AG10803 (cell line): ENCODE results near the gene ITIH1.

Experiments used
- DNase-seq: peaks from one replicate; pipeline ENCODE4 v3.0.0; 2010; ENCODE audit warnings: low read depth
- H3K4me3 ChIP-seq: 2 replicates; pipeline ENCODE4 v1.5.1; 2011; ENCODE audit warnings: mild to moderate bottlenecking, low read length, control low read depth
- TF ChIP-seq, protein P1 (sequence below): conservative IDR thresholded peaks from 2 replicates; pipeline ENCODE4 v1.5.1; 2011; ENCODE audit warnings: mild to moderate bottlenecking, low read length, control low read depth, inconsistent platforms

The ITIH1 gene

DNA sequence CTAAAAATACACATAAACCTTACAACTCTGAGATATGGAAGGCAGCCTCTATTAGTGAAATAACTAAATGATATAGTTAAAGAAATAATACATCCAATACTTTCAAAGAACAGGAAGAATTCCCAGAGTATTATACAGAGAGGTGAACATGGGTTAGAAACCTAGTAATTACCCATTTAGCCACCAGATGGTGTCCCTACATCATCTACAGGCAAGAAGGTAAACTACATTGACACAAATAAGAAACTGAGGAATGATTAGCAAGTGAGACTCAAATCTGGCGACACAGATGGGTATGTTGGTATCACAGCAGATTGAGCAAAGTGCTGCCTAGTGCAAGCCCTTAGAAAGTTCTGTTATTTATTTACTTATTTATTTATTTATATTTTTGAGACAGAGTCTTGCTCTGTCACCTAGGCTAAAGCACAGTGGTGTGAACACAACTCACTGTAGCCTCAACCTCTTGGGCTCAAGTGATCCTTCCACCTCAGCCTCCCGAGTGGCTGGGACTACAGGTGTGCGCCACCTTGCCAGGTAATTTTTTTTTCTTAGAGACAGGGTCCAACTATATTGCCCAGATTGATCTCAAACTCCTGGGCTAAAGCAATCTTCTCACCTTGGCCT, 34.9 kb upstream of the ITIH1 start:
- DNase-seq: peak; percentile 38
- TF ChIP-seq, protein P1, sequence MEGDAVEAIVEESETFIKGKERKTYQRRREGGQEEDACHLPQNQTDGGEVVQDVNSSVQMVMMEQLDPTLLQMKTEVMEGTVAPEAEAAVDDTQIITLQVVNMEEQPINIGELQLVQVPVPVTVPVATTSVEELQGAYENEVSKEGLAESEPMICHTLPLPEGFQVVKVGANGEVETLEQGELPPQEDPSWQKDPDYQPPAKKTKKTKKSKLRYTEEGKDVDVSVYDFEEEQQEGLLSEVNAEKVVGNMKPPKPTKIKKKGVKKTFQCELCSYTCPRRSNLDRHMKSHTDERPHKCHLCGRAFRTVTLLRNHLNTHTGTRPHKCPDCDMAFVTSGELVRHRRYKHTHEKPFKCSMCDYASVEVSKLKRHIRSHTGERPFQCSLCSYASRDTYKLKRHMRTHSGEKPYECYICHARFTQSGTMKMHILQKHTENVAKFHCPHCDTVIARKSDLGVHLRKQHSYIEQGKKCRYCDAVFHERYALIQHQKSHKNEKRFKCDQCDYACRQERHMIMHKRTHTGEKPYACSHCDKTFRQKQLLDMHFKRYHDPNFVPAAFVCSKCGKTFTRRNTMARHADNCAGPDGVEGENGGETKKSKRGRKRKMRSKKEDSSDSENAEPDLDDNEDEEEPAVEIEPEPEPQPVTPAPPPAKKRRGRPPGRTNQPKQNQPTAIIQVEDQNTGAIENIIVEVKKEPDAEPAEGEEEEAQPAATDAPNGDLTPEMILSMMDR: peak; percentile 73
- H3K4me3 ChIP-seq: no peak overlapping the region

GRCh38 chr3:52743152-52743551, 34.2 kb upstream of the ITIH1 start:
- H3K4me3 ChIP-seq: no peak overlapping the region
- TF ChIP-seq, protein P1: no peak
- no peak for DNase-seq

- TF ChIP-seq, protein P1: no peak
- DNase-seq: no peak
- H3K4me3 ChIP-seq: no peak overlapping the region
Observed at GRCh38 chr3:52743721-52744120, 33.7 kb upstream of the ITIH1 start.

- peak; percentile 8 for DNase-seq
- no peak overlapping the region for H3K4me3 ChIP-seq
- TF ChIP-seq, protein P1: no peak
Observed at GRCh38 chr3:52752045-52752660, 25.2 kb upstream of the ITIH1 start.

GRCh38 chr3:52754373-52754772, 23.0 kb upstream of the ITIH1 start:
- TF ChIP-seq, protein P1: no peak

DNA sequence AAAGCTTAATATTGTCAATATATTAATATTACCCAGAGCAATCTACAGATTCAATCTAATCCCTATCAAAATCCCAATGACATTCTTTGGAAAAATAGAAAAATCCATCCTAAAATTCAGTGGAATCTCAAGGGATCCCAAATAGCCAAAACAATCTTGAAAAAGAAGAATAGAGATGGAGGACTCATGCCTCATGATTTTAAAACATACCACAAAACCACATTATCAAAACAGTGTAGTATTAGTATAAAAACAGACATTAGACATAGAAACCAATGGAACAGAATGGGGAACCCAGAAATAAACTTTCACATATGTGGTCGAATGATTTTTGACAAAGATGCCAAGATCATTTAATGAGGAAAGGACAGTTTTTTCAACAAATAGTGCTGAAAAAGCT, 21.3 kb upstream of the ITIH1 start:
- TF ChIP-seq, protein P1: no peak
- DNase-seq: no peak
- no peak overlapping the region for H3K4me3 ChIP-seq

More at GRCh38 chr3:52754373-52754772, 23.0 kb upstream of the ITIH1 start:
- H3K4me3 ChIP-seq: no peak overlapping the region
- DNase-seq: no peak

DNA sequence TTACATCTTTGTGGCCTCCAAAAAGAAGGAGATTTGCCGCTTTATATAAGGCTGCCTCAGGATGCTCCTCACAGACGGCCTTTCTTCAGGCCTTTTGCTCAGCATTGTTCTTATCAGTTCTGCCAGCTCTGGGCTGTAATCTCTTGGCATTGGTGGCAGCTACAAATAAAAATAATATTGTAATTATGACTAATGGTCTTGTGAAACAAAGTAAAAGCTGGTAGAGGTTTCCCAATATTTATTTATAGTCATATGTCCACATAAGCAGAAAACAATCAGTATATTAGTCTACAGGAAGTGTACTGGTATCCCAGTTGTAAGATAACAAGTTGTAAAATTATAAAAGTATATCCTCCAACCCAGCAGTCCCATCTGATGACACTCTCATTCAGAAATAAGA, 13.9 kb upstream of the ITIH1 start:
- TF ChIP-seq, protein P1: no peak
- H3K4me3 ChIP-seq: no peak overlapping the region
- DNase-seq: no peak
